ENCODE results near the gene TNFSF15. TPM values are rescaled to one million over a fixed set of nuclear protein-coding genes. Genes with fewer than 3 reads are reported as not detected.

Gene TNFSF15
- total RNA-seq, 4 donors from 2014 or later, result 0.06 to 0.83 (median 0.25) TPM

DNA sequence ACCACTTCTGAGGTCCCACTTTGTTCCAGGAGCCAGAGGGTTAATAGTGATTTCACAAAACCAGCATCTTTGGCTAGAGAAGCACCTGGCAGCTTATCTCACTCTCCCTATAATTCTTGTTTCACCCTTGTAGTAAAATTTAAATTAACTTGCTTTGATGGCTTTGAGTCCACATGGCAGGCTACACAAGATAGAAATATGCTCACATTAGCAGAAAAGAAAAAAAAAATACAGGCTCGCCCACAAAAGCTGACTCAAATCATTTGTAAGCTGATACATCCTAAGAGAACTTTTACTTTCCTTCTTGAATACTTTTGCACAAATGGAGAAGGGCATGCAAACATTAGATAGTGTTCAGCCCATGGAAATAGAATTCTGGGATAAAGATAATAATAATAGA is 36.2 kb downstream of the TNFSF15 start:
- 54% methylated on average over 1 of the region's 1 CpG for WGBS

DNA sequence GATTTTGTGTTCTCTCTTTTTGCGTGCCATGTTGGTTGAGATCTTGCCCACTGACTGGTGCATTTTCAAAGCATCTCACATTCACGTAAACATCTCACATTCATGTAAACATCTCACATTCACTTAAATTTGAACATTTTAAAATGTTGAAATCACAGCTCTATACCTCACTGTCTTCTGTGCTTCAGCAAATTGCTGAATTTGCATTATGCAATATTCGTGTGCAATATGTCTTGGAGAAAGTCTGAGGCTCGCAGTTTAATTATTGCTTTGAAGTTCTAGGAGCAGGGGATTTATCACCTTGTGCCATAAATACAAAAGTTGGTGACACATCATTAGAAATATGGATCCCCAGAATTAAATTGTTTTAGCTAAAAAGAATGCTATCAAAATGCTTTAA is 42.6 kb downstream of the TNFSF15 start:
- no peaks in the 10 kb centered on the region for H3K4me1 ChIP-seq
- TF ChIP-seq, protein P1, sequence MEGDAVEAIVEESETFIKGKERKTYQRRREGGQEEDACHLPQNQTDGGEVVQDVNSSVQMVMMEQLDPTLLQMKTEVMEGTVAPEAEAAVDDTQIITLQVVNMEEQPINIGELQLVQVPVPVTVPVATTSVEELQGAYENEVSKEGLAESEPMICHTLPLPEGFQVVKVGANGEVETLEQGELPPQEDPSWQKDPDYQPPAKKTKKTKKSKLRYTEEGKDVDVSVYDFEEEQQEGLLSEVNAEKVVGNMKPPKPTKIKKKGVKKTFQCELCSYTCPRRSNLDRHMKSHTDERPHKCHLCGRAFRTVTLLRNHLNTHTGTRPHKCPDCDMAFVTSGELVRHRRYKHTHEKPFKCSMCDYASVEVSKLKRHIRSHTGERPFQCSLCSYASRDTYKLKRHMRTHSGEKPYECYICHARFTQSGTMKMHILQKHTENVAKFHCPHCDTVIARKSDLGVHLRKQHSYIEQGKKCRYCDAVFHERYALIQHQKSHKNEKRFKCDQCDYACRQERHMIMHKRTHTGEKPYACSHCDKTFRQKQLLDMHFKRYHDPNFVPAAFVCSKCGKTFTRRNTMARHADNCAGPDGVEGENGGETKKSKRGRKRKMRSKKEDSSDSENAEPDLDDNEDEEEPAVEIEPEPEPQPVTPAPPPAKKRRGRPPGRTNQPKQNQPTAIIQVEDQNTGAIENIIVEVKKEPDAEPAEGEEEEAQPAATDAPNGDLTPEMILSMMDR (IDR thresholded peaks at IDR 0.05), result no peak
- TF ChIP-seq POLR2A (IDR thresholded peaks at IDR 0.05; ENCODE audit: low read depth) (no peak), POLR2AphosphoS5 (IDR thresholded peaks at IDR 0.05) (no peak), EP300 (IDR thresholded peaks at IDR 0.05) (no peak)

More for the DNA sequence above, 36.2 kb downstream of the TNFSF15 start:
- DNase-seq (ENCODE audit: extremely low spot score), result no peak
- H3K27ac ChIP-seq (replicated peaks in 1 of 4), result no peak overlapping the region
- no peak overlapping the region for H3K4me3 ChIP-seq
- H3K36me3 ChIP-seq, result no peaks in the 10 kb centered on the region
- peaks cover 0 to 3% (median 0%) of the 10 kb centered on the region in 4 donors for H3K27me3 ChIP-seq
- no peaks in the 10 kb centered on the region for H3K4me1 ChIP-seq
- H3K9me3 ChIP-seq, result no peaks in the 10 kb centered on the region
- intact Hi-C loops (cut with DNase I), result no loop called here
- TF ChIP-seq POLR2AphosphoS5 (IDR thresholded peaks at IDR 0.05) (no peak), POLR2A (IDR thresholded peaks at IDR 0.05; ENCODE audit: low read depth) (no peak), EP300 (IDR thresholded peaks at IDR 0.05) (no peak)
- TF ChIP-seq, protein P1 (IDR thresholded peaks at IDR 0.05), result no peak

GRCh38 chr9:114761523-114761922 is 44.3 kb downstream of the TNFSF15 start:
- Histone ChIP-seq H3K27ac (replicated peaks in 1 of 4) (no peak overlapping the region), H3K9me3 (peaks cover 0 to 3% (median 0%) of the 10 kb centered on the region in 4 donors), H3K36me3 (no peaks in the 10 kb centered on the region), H3K27me3 (peaks cover 0 to 6% (median 0%) of the 10 kb centered on the region in 4 donors), H3K4me1 (no peaks in the 10 kb centered on the region), H3K4me3 (no peak overlapping the region)
- WGBS, result 86% methylated on average over 2 of the region's 2 CpGs
- DNase-seq (ENCODE audit: extremely low spot score), result no peak
- no peak for TF ChIP-seq POLR2A (IDR thresholded peaks at IDR 0.05; ENCODE audit: low read depth)
- no peak for TF ChIP-seq EP300 (IDR thresholded peaks at IDR 0.05)
- no peak for TF ChIP-seq POLR2AphosphoS5 (IDR thresholded peaks at IDR 0.05)
- TF ChIP-seq, protein P1 (IDR thresholded peaks at IDR 0.05), result no peak
- intact Hi-C loops (cut with DNase I), result no loop called here

More for the DNA sequence above, 42.6 kb downstream of the TNFSF15 start:
- 84% methylated on average over 4 of the region's 4 CpGs for WGBS
- Histone ChIP-seq H3K27ac (replicated peaks in 1 of 4) (no peak overlapping the region), H3K4me3 (no peak overlapping the region), H3K36me3 (no peaks in the 10 kb centered on the region), H3K27me3 (peaks cover 0 to 6% (median 0%) of the 10 kb centered on the region in 4 donors), H3K9me3 (peaks cover 0 to 3% (median 0%) of the 10 kb centered on the region in 4 donors)
- intact Hi-C loops (cut with DNase I), result no loop called here
- no peak for DNase-seq (ENCODE audit: extremely low spot score)

- WGBS, result 82% methylated on average over 7 of the region's 7 CpGs
- TF ChIP-seq, protein P1 (IDR thresholded peaks at IDR 0.05), result no peak
- TF ChIP-seq POLR2A (IDR thresholded peaks at IDR 0.05; ENCODE audit: low read depth) (no peak), EP300 (IDR thresholded peaks at IDR 0.05) (no peak), POLR2AphosphoS5 (IDR thresholded peaks at IDR 0.05) (no peak)
- Histone ChIP-seq H3K4me3 (no peak overlapping the region), H3K36me3 (no peaks in the 10 kb centered on the region), H3K4me1 (no peaks in the 10 kb centered on the region), H3K27ac (replicated peaks in 1 of 4) (no peak overlapping the region), H3K27me3 (peaks cover 0 to 6% (median 0%) of the 10 kb centered on the region in 4 donors), H3K9me3 (peaks cover 0 to 3% (median 0%) of the 10 kb centered on the region in 4 donors)
- intact Hi-C loops (cut with DNase I), result no loop called here
- DNase-seq (ENCODE audit: extremely low spot score), result no peak
Measured at GRCh38 chr9:114759512-114760341, 46.1 kb downstream of the TNFSF15 start.
